DOHH2 (cell line): Measurements from ENCODE around the gene GRM3.

ENCODE experiments used
- CTCF ChIP-seq: fragments of 200-600 bp; sonication (generic); IDR thresholded peaks from one replicate; pipeline ENCODE4 v1.5.1; 2014; ENCODE audit warnings: antibody characterized with exemption, mild to moderate bottlenecking, low read depth, low read length; ENCODE audit not compliant: poor library complexity, severe bottlenecking
- EZH2phosphoT487 ChIP-seq: fragments of 200-600 bp; sonication (generic); IDR thresholded peaks from 2 replicates; pipeline ENCODE4 v1.6.1; 2017; ENCODE audit warnings: borderline replicate concordance, mild to moderate bottlenecking, antibody characterized with exemption, low read length, moderate library complexity, mixed read lengths

GRCh38 chr7:86644282-86645224 is 844 bp downstream of the GRM3 start:
- TF ChIP-seq CTCF (no peak), EZH2phosphoT487 (no peak)
